WTC11 (cell line): ENCODE measurements around the gene CYLC2.

ENCODE experiments used
- FOXJ3 ChIP-seq: sonication (generic); formaldehyde crosslinking; IDR thresholded peaks from 2 replicates; pipeline ENCODE4 v1.9.0; 2021; ENCODE audit warnings: missing genetic modification reagents, mild to moderate bottlenecking, borderline replicate concordance
- NR3C1 ChIP-seq: sonication (generic); formaldehyde crosslinking; conservative IDR thresholded peaks from 2 replicates; pipeline ENCODE4 v1.8.1; 2023; ENCODE audit warnings: low read depth, mild to moderate bottlenecking, missing genetic modification reagents
- RELA ChIP-seq: sonication (generic); formaldehyde crosslinking; IDR thresholded peaks from 2 replicates; pipeline ENCODE4 v1.8.1; 2022; ENCODE audit warnings: missing genetic modification reagents, mild to moderate bottlenecking, borderline replicate concordance
- SMAD4 ChIP-seq: sonication (generic); formaldehyde crosslinking; IDR thresholded peaks from 2 replicates; pipeline ENCODE4 v1.8.0; 2022; ENCODE audit warnings: mild to moderate bottlenecking, missing genetic modification reagents
- TP53 ChIP-seq: sonication (generic); formaldehyde crosslinking; IDR thresholded peaks from 2 replicates; pipeline ENCODE4 v1.8.1; 2023; ENCODE audit warnings: mild to moderate bottlenecking, missing genetic modification reagents
- TF ChIP-seq, protein P1 (sequence below): sonication (generic); formaldehyde crosslinking; IDR thresholded peaks from 2 replicates; pipeline ENCODE4 v1.8.1; 2023; ENCODE audit warnings: mild to moderate bottlenecking, missing genetic modification reagents, moderate library complexity

DNA sequence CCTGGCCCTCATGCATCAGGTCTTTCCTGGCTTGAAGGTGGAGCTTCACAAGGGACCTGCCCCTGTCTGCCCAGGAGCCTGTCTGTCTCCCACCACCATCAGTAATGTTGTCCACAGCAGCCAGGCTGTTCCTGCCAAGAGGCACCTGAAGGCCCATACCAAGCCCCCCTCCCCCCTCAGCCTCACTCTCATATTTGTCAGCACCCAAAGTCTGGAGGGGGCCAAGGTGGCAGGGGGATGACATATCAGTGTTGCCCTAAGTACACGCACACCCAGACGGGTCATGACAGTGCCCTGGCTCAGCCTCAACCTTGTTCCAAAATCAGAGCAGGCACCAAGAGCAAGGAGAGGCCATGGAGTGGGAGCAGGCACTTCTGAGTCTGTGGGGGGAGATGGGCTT, 27.2 kb upstream of the CYLC2 start:
- TF ChIP-seq RELA (CRISPR knock-in tag) (no peak), FOXJ3 (CRISPR knock-in tag) (no peak), SMAD4 (CRISPR knock-in tag) (no peak), NR3C1 (CRISPR knock-in tag) (no peak), TP53 (no peak)
- TF ChIP-seq, protein P1, sequence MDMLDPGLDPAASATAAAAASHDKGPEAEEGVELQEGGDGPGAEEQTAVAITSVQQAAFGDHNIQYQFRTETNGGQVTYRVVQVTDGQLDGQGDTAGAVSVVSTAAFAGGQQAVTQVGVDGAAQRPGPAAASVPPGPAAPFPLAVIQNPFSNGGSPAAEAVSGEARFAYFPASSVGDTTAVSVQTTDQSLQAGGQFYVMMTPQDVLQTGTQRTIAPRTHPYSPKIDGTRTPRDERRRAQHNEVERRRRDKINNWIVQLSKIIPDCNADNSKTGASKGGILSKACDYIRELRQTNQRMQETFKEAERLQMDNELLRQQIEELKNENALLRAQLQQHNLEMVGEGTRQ = no peak
